H1 (cell line): ENCODE measurements around the gene SLC38A1. TPM values are rescaled to one million over a fixed set of nuclear protein-coding genes. Genes with fewer than 3 reads are reported as not detected.

ENCODE experiments used
- HDAC2 ChIP-seq, 2 experiments: fragments of 300-600 bp in 1 of 2; sonication (generic) in 1 of 2; IDR thresholded peaks; 2 replicates each; pipeline ENCODE4 v1.6.1; 2011 to 2012; ENCODE audit warnings: low read depth in 2 of 2, low read length in 2 of 2, mild to moderate bottlenecking in 2 of 2, moderate library complexity in 2 of 2, borderline replicate concordance in 1 of 2, inconsistent platforms in 1 of 2
- RBBP5 ChIP-seq: IDR thresholded peaks from 2 replicates; pipeline ENCODE4 v1.7.1; 2012; ENCODE audit warnings: low read depth, mild to moderate bottlenecking, inconsistent platforms, low read length, moderate library complexity, borderline replicate concordance
- SRF ChIP-seq: IDR thresholded peaks from 2 replicates; pipeline ENCODE4 v1.6.1; 2011; ENCODE audit warnings: mild to moderate bottlenecking, low read depth, low read length, moderate library complexity
- polyA plus RNA-seq, 7 experiments: library from polyadenylated mRNA; depleted of rRNA in 3 of 7; stranded (reverse) in 5 of 7; unstranded in 2 of 7; fragments of >200 nt in 5 of 7; fragments of 200-250 nt in 2 of 7; gene quantifications; 1 replicate in 5 of 7; 2 replicates in 1 of 7; 4 replicates in 1 of 7; pipeline versions ENCODE4 v1.2.1 to v1.2.3, GENCODE V29; 2011 to 2013; ENCODE audit warnings: missing spikeins in 2 of 7, mixed read lengths in 2 of 7
- total RNA-seq: library from RNA; stranded (reverse); fragmentation: NEBNext Ultra II Directional; extraction: Animal tissue kit (Norgen Biotek cat#: 25700); gene quantifications from 2 replicates; pipeline ENCODE4 v1.2.1, GENCODE V29; 2021

SLC38A1 gene
- total and polyA plus RNA-seq, 2 of the 8 experiments (the other 6 are each of a cell fraction or from before 2014, with no cell fraction given), result 83.4 to 242 TPM

DNA sequence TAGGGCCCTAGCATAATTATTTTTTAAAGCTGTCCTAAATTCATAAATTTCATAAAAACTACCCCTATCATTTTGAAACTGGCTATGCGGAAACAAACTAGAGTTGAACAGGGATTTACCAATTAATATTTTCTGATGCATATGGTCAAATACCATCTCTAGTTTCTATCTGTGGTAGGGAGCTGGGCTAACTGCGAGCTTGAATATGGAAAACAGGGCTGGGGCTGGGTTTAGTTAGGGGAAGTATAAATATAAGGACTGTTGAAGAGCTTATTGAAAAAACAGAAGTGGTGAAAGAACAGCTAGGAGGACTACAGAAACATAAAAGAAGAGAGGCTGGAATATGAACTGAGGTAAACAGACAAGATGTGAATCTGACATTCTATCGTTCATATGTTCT, 91.8 kb downstream of the SLC38A1 start (continued):
- TF ChIP-seq HDAC2 (IDR thresholded peaks at IDR 0.05; ENCODE audit: borderline replicate concordance in 1 of 2, low read depth in 2 of 2, low read length in 2 of 2) (no peak), SRF (no peak), RBBP5 (no peak)
- TF ChIP-seq, all 59 proteins: peak for 0
